ENCODE results near the gene CAPN2. TPM values are rescaled to one million over a fixed set of nuclear protein-coding genes. Genes with fewer than 3 reads are reported as not detected.
A peak's percentile ranks its signal among the peaks of the same experiment; 100 is the strongest.

The CAPN2 gene
- polyA plus RNA-seq, 1 of the 3 experiments (the other 2 are of a cell fraction) = 208 TPM

DNA sequence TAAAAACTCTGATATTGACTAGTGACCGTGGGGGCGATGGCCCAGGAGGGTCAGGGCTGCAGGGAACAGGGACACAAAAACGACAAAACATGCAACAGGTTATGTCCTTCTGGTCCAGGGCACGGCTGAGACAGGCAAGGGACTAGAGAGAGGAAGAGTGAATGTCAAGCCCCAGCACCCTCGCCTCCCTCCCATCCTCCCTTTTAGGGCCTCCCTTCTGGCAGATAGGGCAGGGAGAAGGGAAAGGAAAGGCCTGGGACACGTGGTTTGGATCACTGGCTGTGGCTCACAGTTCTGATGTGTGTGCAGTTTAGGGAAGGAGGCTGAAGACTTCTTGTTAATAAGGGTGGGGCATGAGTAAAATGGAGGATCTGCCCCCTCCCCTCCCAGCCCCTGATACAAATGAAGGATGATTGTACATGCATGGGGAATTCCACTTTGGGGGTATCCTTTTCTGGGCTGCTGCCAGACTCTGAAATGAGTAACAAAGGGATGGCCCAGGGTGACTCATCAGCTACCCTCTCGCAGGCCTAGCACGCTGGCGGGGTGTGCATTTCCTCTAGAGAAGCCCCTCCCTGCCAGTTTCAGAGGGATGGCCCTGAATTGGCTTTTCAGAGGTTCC, 14.2 kb downstream of the CAPN2 start:
- no peaks in the 10 kb centered on the region for H3K9me2 ChIP-seq
- TF ChIP-seq, protein P1, sequence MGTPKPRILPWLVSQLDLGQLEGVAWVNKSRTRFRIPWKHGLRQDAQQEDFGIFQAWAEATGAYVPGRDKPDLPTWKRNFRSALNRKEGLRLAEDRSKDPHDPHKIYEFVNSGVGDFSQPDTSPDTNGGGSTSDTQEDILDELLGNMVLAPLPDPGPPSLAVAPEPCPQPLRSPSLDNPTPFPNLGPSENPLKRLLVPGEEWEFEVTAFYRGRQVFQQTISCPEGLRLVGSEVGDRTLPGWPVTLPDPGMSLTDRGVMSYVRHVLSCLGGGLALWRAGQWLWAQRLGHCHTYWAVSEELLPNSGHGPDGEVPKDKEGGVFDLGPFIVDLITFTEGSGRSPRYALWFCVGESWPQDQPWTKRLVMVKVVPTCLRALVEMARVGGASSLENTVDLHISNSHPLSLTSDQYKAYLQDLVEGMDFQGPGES (IDR thresholded peaks at IDR 0.05; ENCODE audit: low read depth, low read length) = no peak
- TF ChIP-seq MXI1 (IDR thresholded peaks at IDR 0.05; ENCODE audit: low read depth, low read length) (peak; percentile 66), TEAD4 (IDR thresholded peaks at IDR 0.05; ENCODE audit: borderline replicate concordance, insufficient read depth) (peak; percentile 86), GATA2 (CRISPR knock-in tag; IDR thresholded peaks at IDR 0.05) (no peak; the same call in 1 of the 2 replicates), RAD21 (IDR thresholded peaks at IDR 0.05; ENCODE audit: low read length) (no peak), CHD2 (IDR thresholded peaks at IDR 0.05; ENCODE audit: low read length, partially characterized antibody) (no peak), EZH2phosphoT487 (IDR thresholded peaks at IDR 0.05; ENCODE audit: borderline replicate concordance, low read depth) (no peak), MEF2A (IDR thresholded peaks at IDR 0.05; ENCODE audit: borderline replicate concordance, low read depth) (no peak), RXRA (IDR thresholded peaks at IDR 0.05; ENCODE audit: borderline replicate concordance, low read depth) (peak; percentile 78; the same call in 1 of the 2 replicates), FOSL2 (IDR thresholded peaks at IDR 0.05; ENCODE audit: borderline replicate concordance, low read depth) (peak; percentile 99), GABPA (IDR thresholded peaks at IDR 0.05; ENCODE audit: low read depth) (no peak), SMC3 (IDR thresholded peaks at IDR 0.05; ENCODE audit: low read depth, low read length) (no peak), NRF1 (IDR thresholded peaks at IDR 0.05; ENCODE audit: low read depth, low read length) (no peak), ELF1 (IDR thresholded peaks at IDR 0.05) (peak; percentile 33; the same call in 1 of the 2 replicates), FOXM1 (IDR thresholded peaks at IDR 0.05; ENCODE audit: low read depth) (peak; percentile 30; the same call in 1 of the 2 replicates), TAF1 (IDR thresholded peaks at IDR 0.05; ENCODE audit: borderline replicate concordance, low read depth, low read length) (peak; percentile 13; the same call in 1 of the 2 replicates), NFIC (IDR thresholded peaks at IDR 0.05; ENCODE audit: borderline replicate concordance) (peak; percentile 98), RCOR1 (IDR thresholded peaks at IDR 0.05; ENCODE audit: low read length) (0 out of 2 replicates have a peak, but pooled peaks have one; percentile 15), SIN3A (IDR thresholded peaks at IDR 0.05; ENCODE audit: borderline replicate concordance, low read depth, low read length) (peak; percentile 78; the same call in 1 of the 2 replicates), TCF12 (IDR thresholded peaks at IDR 0.05) (peak; percentile 83), FOXJ3 (CRISPR knock-in tag; IDR thresholded peaks at IDR 0.05) (no peak)
- TF ChIP-seq, protein P2, sequence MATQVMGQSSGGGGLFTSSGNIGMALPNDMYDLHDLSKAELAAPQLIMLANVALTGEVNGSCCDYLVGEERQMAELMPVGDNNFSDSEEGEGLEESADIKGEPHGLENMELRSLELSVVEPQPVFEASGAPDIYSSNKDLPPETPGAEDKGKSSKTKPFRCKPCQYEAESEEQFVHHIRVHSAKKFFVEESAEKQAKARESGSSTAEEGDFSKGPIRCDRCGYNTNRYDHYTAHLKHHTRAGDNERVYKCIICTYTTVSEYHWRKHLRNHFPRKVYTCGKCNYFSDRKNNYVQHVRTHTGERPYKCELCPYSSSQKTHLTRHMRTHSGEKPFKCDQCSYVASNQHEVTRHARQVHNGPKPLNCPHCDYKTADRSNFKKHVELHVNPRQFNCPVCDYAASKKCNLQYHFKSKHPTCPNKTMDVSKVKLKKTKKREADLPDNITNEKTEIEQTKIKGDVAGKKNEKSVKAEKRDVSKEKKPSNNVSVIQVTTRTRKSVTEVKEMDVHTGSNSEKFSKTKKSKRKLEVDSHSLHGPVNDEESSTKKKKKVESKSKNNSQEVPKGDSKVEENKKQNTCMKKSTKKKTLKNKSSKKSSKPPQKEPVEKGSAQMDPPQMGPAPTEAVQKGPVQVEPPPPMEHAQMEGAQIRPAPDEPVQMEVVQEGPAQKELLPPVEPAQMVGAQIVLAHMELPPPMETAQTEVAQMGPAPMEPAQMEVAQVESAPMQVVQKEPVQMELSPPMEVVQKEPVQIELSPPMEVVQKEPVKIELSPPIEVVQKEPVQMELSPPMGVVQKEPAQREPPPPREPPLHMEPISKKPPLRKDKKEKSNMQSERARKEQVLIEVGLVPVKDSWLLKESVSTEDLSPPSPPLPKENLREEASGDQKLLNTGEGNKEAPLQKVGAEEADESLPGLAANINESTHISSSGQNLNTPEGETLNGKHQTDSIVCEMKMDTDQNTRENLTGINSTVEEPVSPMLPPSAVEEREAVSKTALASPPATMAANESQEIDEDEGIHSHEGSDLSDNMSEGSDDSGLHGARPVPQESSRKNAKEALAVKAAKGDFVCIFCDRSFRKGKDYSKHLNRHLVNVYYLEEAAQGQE (IDR thresholded peaks at IDR 0.05; ENCODE audit: low read depth, low read length) = peak; percentile 52; the same call in 1 of the 2 replicates
- TF ChIP-seq, protein P3, sequence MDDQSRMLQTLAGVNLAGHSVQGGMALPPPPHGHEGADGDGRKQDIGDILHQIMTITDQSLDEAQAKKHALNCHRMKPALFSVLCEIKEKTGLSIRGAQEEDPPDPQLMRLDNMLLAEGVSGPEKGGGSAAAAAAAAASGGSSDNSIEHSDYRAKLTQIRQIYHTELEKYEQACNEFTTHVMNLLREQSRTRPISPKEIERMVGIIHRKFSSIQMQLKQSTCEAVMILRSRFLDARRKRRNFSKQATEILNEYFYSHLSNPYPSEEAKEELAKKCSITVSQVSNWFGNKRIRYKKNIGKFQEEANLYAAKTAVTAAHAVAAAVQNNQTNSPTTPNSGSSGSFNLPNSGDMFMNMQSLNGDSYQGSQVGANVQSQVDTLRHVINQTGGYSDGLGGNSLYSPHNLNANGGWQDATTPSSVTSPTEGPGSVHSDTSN (IDR thresholded peaks at IDR 0.05) = peak; percentile 82
- TF ChIP-seq, protein P4, sequence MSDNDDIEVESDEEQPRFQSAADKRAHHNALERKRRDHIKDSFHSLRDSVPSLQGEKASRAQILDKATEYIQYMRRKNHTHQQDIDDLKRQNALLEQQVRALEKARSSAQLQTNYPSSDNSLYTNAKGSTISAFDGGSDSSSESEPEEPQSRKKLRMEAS (IDR thresholded peaks at IDR 0.05; ENCODE audit: low read depth) = peak; percentile 91
- TF ChIP-seq, protein P5, sequence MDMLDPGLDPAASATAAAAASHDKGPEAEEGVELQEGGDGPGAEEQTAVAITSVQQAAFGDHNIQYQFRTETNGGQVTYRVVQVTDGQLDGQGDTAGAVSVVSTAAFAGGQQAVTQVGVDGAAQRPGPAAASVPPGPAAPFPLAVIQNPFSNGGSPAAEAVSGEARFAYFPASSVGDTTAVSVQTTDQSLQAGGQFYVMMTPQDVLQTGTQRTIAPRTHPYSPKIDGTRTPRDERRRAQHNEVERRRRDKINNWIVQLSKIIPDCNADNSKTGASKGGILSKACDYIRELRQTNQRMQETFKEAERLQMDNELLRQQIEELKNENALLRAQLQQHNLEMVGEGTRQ (IDR thresholded peaks at IDR 0.05; ENCODE audit: borderline replicate concordance, low read depth, low read length) = no peak

More for the DNA sequence above, 14.2 kb downstream of the CAPN2 start:
- Histone ChIP-seq H3K79me2 (ENCODE audit: insufficient read depth) (peaks cover 96% of the 10 kb centered on the region), H2AFZ (ENCODE audit: low read depth) (no peak overlapping the region), H3K9me3 (no peaks in the 10 kb centered on the region), H3K4me3 (ENCODE audit: low read depth in 2 of 2, low read length in 1 of 2) (no peak overlapping the region), H3F3A (replicated peaks; ENCODE audit: insufficient read depth) (peaks cover 49% of the 10 kb centered on the region), H4K20me1 (ENCODE audit: insufficient read depth) (peaks cover 26% of the 10 kb centered on the region), H3K9ac (peak overlapping the region; percentile 54; the same call in 1 of the 2 replicates), H3K27ac (ENCODE audit: low read depth in 2 of 2, low read length in 1 of 2) (peak overlapping the region; percentile 74 to 87), H3K4me2 (peak overlapping the region; percentile 64), H3K36me3 (replicated peaks in 1 of 2; ENCODE audit: control insufficient read depth in 1 of 2, insufficient read depth in 2 of 2, low read length in 1 of 2) (peaks cover 17 to 26% of the 10 kb centered on the region in 2 experiments), H3K4me1 (ENCODE audit: control insufficient read depth in 1 of 2, insufficient read depth in 2 of 2, low read depth in 1 of 2, low read length in 1 of 2) (peaks cover 41 to 42% of the 10 kb centered on the region in 2 experiments), H3K27me3 (ENCODE audit: insufficient read depth) (no peaks in the 10 kb centered on the region)
- POLR2A ChIA-PET = no interaction called here
- WGBS (ENCODE audit: low lambda C conversion rate) = 14% methylated on average over 9 of the region's 9 CpGs
- DNase-seq = peak; percentile 58
- CTCF ChIA-PET = interaction anchor here (5.7 kb wide), 1 partner anchor 23 kb away, joined by 45 read pairs; no protein-coding TSS in a partner anchor
